CD4-positive, alpha-beta T cell treated with Interferon gamma for 1 hour (primary cell): ENCODE measurements around the gene VKORC1L1.
A peak's percentile ranks its signal among the peaks of the same experiment; 100 is the strongest.
"Not testable (repeated sequence)": the region's sequence is repeated elsewhere in the genome, so short reads cannot be mapped to it uniquely, and the experiment has no call there.

Experiments used
- DNase-seq: peaks from one replicate; pipeline ENCODE4 v3.0.0-alpha.2; 2020

The VKORC1L1 gene

DNA sequence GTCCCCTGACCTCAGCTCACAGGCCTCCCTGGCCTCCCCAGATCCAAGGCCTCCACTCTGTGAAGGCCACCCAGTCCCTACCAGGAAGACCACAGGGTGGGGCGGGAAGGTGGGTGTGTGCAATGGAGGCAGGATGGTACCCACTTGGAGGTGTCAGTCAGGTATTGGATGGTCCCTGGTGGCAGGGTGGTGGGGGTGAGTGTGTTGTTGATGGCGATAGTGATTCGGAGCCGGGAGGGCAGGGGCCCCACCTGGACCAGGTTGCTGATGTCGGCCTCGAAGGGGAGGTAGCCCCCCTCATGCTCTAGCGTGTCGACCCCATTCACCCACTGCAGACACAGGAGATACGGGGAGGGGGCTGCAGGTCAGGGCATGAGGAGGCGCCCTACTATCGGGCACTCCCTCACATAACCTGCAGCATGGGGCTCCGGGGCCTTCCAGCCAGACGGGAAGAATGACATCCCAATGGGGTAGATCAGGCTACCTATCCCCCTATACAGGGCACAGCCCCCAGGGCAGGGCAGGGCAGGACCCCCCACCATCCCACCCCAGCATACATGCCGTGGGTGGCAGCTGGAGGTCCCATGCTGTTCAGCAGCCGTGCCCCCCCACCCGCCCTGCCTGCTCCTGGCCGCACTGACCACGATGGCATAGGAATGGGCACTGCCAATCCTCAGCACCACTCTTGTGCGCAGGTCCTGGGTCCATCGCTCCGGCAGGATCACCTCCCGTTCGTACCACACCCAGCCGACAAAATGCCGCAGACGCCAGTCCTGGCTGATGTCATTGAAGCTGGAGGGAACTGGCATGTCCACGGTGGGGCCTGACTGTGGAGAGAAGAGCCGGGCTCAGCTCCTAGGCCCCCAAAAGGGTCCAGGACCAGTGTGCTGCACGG lies 107.0 kb downstream of the VKORC1L1 start:
- no peak for DNase-seq

DNA sequence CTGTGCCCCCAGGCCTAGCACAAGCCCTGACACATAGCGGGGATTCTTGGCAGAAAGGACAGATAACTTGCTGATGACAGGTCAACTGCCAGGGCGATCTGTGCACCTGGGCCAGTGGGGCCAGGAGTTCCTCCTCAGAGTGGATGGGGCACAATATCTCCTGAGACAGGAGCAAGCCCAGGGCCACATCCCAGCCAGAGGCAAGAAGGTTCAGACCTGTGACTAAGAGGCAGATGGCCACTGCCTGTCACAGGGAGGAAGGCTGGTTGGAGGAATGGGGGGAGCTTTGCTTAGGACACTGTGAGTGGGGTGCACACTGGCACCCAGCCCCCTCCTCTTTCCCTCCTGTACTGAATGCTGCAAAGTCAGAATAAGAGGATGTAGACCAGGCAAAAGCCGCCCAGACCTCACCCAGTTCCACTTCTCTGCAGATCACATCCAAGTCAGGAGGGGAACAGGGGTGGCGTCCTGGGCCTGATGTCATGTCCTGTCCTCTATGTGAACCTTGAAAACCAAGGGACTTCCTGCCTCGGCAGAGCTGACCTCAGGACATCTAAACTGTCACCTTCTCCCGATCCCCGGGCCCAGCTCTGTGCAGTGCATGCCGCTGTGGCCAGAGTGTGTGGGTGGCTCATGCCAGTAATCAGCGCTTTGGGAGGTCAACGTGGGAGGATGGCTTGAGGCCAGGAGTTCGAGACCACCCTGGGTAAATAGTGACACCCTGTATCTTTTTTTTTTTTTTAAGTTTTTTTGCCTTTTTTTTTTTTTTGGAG lies 107.8 kb downstream of the VKORC1L1 start:
- peak; percentile 78 for DNase-seq

- DNase-seq: peak; percentile 85
Observed at GRCh38 chr7:65981965-65982792, 109.3 kb downstream of the VKORC1L1 start, which contains the start of gene GUSB. Gene GUSB, minus strand, starts transcription at chr7:65982213. Its CDS starts 30 bp downstream, at chr7:65982183.

GRCh38 chr7:65983965-65984658 lies 111.2 kb downstream of the VKORC1L1 start:
- no peak for DNase-seq

GRCh38 chr7:65988084-65988483 lies 115.2 kb downstream of the VKORC1L1 start:
- DNase-seq: no peak

GRCh38 chr7:65988503-65988902 lies 115.6 kb downstream of the VKORC1L1 start:
- DNase-seq: not testable (repeated sequence)

- no peak for DNase-seq
Observed at GRCh38 chr7:65989694-65990080, 116.8 kb downstream of the VKORC1L1 start.

GRCh38 chr7:65991829-65992228 lies 119.0 kb downstream of the VKORC1L1 start:
- DNase-seq: not testable (repeated sequence)

GRCh38 chr7:65992526-65992925 lies 119.7 kb downstream of the VKORC1L1 start:
- DNase-seq: no peak

DNA sequence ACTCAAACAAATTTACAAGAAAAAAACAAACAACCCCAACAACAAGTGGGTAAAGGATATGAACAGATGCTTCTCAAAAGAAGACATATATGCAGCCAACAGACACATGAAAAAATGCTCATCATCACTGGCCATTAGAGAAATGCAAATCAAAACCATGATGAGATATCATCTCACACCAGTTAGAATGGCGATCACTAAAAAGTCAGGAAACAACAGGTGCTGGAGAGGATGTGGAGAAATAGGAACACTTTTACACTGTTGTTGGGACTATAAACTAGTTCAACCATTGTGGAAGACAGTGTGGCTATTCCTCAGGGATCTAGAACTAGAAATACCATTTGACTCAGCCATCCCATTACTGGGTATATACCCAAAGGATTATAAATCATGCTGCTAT lies 122.1 kb downstream of the VKORC1L1 start:
- DNase-seq: not testable (repeated sequence)

DNA sequence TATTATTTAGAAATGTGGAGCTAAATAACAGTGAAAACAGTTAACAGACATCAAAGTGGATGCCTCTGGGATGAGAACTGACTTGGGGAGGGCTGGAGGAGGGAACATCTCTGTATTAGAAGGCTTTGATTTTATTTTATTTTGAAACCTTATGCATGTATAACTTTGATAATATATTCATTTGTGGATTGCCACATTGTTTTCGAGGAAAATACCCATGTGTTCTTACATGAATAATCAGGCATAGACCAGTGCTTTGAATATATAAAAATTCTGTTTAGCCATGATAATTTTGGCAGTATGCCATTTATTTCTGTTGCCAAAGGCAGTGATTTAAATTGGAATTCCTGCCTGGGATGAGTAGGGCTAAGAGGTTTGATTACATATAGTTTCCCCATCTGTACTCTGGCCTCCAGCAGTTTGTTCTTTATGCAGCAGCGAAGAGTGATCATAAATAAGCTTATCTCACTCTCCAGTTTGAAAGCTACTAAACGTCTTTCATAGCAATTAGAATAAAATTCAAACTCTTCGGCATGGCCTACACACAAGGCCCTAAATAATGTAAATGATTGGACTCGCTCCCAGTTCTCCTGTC lies 128.0 kb downstream of the VKORC1L1 start:
- not testable (repeated sequence) for DNase-seq

- DNase-seq: not testable (repeated sequence)
Observed at GRCh38 chr7:66005115-66005671, 132.3 kb downstream of the VKORC1L1 start.

GRCh38 chr7:66007232-66007631 lies 134.4 kb downstream of the VKORC1L1 start:
- DNase-seq: no peak
